ENCODE data around the gene MVP.
"Not testable (repeated sequence)": the region's sequence is repeated elsewhere in the genome, so short reads cannot be mapped to it uniquely, and the experiment has no call there.

The MVP gene

GRCh38 chr16:29815793-29816693, 4.2 kb upstream of the MVP start, which contains the start of gene PAGR1:
Gene PAGR1 (plus strand): TSS chr16:29816152. CDS start chr16:29816526, 374 bp downstream.
- Mint-ChIP-seq H3K27me3 (peaks cover 3% of the 10 kb centered on the region), H3K36me3 (peaks cover 15% of the 10 kb centered on the region), H3K4me1 (peaks cover 50% of the 10 kb centered on the region), H3K27ac (peak within 1 kb of the TSS; percentile 96), H3K9me3 (no peaks in the 10 kb centered on the region), H3K4me3 (peak within 1 kb of the TSS; percentile 97)
- ATAC-seq (ENCODE audit: low read depth): peak; percentile 77
- DNase-seq (ENCODE audit: low spot score in 2 of 2): peak; percentile 98 to 99

GRCh38 chr16:29816694-29817441, 3.4 kb upstream of the MVP start:
- H3K9me3 Mint-ChIP-seq: no peaks in the 10 kb centered on the region
- no peak for ATAC-seq (ENCODE audit: low read depth)
- peaks cover 48% of the 10 kb centered on the region for H3K4me1 Mint-ChIP-seq
- H3K27me3 Mint-ChIP-seq: no peaks in the 10 kb centered on the region
- peaks cover 15% of the 10 kb centered on the region for H3K36me3 Mint-ChIP-seq
- DNase-seq (ENCODE audit: low spot score in 2 of 2): no peak
- peak overlapping the region; percentile 96 for H3K27ac Mint-ChIP-seq
- H3K4me3 Mint-ChIP-seq: peak overlapping the region; percentile 97

GRCh38 chr16:29818082-29818481, 2.2 kb upstream of the MVP start:
- Mint-ChIP-seq H3K9me3 (no peaks in the 10 kb centered on the region), H3K27ac (no peak overlapping the region), H3K27me3 (no peaks in the 10 kb centered on the region), H3K4me3 (peak overlapping the region; percentile 77), H3K4me1 (peaks cover 48% of the 10 kb centered on the region), H3K36me3 (peaks cover 15% of the 10 kb centered on the region)
- ATAC-seq (ENCODE audit: low read depth) (no peak), DNase-seq (ENCODE audit: low spot score in 2 of 2) (no peak)

GRCh38 chr16:29819506-29819905, 756 bp upstream of the MVP start:
- Mint-ChIP-seq H3K27ac (no peak overlapping the region), H3K9me3 (no peaks in the 10 kb centered on the region), H3K36me3 (peaks cover 15% of the 10 kb centered on the region), H3K4me3 (peak overlapping the region; percentile 96), H3K4me1 (peaks cover 44% of the 10 kb centered on the region), H3K27me3 (no peaks in the 10 kb centered on the region)
- ATAC-seq (ENCODE audit: low read depth) (no peak), DNase-seq (ENCODE audit: low spot score in 2 of 2) (no peak)

GRCh38 chr16:29820730-29821642, 724 bp downstream of the MVP start:
- Mint-ChIP-seq H3K27ac (peak overlapping the region; percentile 94), H3K27me3 (no peaks in the 10 kb centered on the region), H3K9me3 (no peaks in the 10 kb centered on the region), H3K4me1 (peaks cover 45% of the 10 kb centered on the region), H3K4me3 (peak overlapping the region; percentile 96), H3K36me3 (peaks cover 15% of the 10 kb centered on the region)
- DNase-seq (ENCODE audit: low spot score in 2 of 2): peak in 1 of 2 donors; percentile 45
- peak; percentile 62 for ATAC-seq (ENCODE audit: low read depth)

GRCh38 chr16:29821643-29822115, 1.4 kb downstream of the MVP start:
- no peak for ATAC-seq (ENCODE audit: low read depth)
- H3K36me3 Mint-ChIP-seq: peaks cover 15% of the 10 kb centered on the region
- peaks cover 45% of the 10 kb centered on the region for H3K4me1 Mint-ChIP-seq
- H3K4me3 Mint-ChIP-seq: peak overlapping the region; percentile 96
- peak overlapping the region; percentile 94 for H3K27ac Mint-ChIP-seq
- no peaks in the 10 kb centered on the region for H3K9me3 Mint-ChIP-seq
- DNase-seq (ENCODE audit: low spot score in 2 of 2): no peak
- no peaks in the 10 kb centered on the region for H3K27me3 Mint-ChIP-seq

GRCh38 chr16:29824589-29825144, 4.4 kb downstream of the MVP start:
- peaks cover 30% of the 10 kb centered on the region for H3K4me1 Mint-ChIP-seq
- no peak overlapping the region for H3K4me3 Mint-ChIP-seq

GRCh38 chr16:29825145-29826044, 5.1 kb downstream of the MVP start:
- H3K4me1 Mint-ChIP-seq: peaks cover 27% of the 10 kb centered on the region
- H3K27ac Mint-ChIP-seq: peak overlapping the region; percentile 41
- H3K4me3 Mint-ChIP-seq: no peak overlapping the region
- no peaks in the 10 kb centered on the region for H3K9me3 Mint-ChIP-seq
- H3K27me3 Mint-ChIP-seq: no peaks in the 10 kb centered on the region
- DNase-seq (ENCODE audit: low spot score in 2 of 2) (no peak), ATAC-seq (ENCODE audit: low read depth) (no peak)
- H3K36me3 Mint-ChIP-seq: peaks cover 2% of the 10 kb centered on the region

More at GRCh38 chr16:29824589-29825144, 4.4 kb downstream of the MVP start:
- DNase-seq (ENCODE audit: low spot score in 2 of 2): no peak
- H3K9me3 Mint-ChIP-seq: no peaks in the 10 kb centered on the region
- H3K27ac Mint-ChIP-seq: peak overlapping the region; percentile 41
- H3K36me3 Mint-ChIP-seq: peaks cover 1% of the 10 kb centered on the region
- H3K27me3 Mint-ChIP-seq: no peaks in the 10 kb centered on the region
- ATAC-seq (ENCODE audit: low read depth): no peak

GRCh38 chr16:29826342-29826695, 6.1 kb downstream of the MVP start:
- Mint-ChIP-seq H3K4me1 (peaks cover 20% of the 10 kb centered on the region), H3K4me3 (no peak overlapping the region), H3K9me3 (no peaks in the 10 kb centered on the region), H3K27ac (no peak overlapping the region), H3K27me3 (no peaks in the 10 kb centered on the region), H3K36me3 (peaks cover 6% of the 10 kb centered on the region)
- ATAC-seq (ENCODE audit: low read depth): no peak
- DNase-seq (ENCODE audit: low spot score in 2 of 2): no peak

GRCh38 chr16:29830774-29831173, 10.5 kb downstream of the MVP start:
- H3K9me3 Mint-ChIP-seq: no peaks in the 10 kb centered on the region
- H3K27me3 Mint-ChIP-seq: no peaks in the 10 kb centered on the region
- H3K4me3 Mint-ChIP-seq: no peak overlapping the region
- peaks cover 16% of the 10 kb centered on the region for H3K36me3 Mint-ChIP-seq
- DNase-seq (ENCODE audit: low spot score in 2 of 2): no peak
- no peak overlapping the region for H3K27ac Mint-ChIP-seq
- ATAC-seq (ENCODE audit: low read depth): no peak
- peaks cover 8% of the 10 kb centered on the region for H3K4me1 Mint-ChIP-seq

GRCh38 chr16:29831490-29831889, 11.2 kb downstream of the MVP start:
- Mint-ChIP-seq H3K27me3 (no peaks in the 10 kb centered on the region), H3K9me3 (no peaks in the 10 kb centered on the region), H3K36me3 (peaks cover 16% of the 10 kb centered on the region), H3K4me3 (no peak overlapping the region), H3K27ac (no peak overlapping the region), H3K4me1 (peaks cover 8% of the 10 kb centered on the region)
- no peak for ATAC-seq (ENCODE audit: low read depth)
- DNase-seq (ENCODE audit: low spot score in 2 of 2): no peak

- peaks cover 22% of the 10 kb centered on the region for H3K36me3 Mint-ChIP-seq
- H3K4me3 Mint-ChIP-seq; H3K27me3 Mint-ChIP-seq; ATAC-seq (ENCODE audit: low read depth); H3K4me1 Mint-ChIP-seq; H3K27ac Mint-ChIP-seq; DNase-seq (ENCODE audit: low spot score in 2 of 2); H3K9me3 Mint-ChIP-seq: not testable (repeated sequence)
These were observed 13.0 kb downstream of the MVP start for GRCh38 chr16:29833219-29833618.

All from memory B cell (primary cell).